GM21423 (cell line): Measurements from ENCODE around the gene ZMYM4.
"Not testable (repeated sequence)": the region's sequence is repeated elsewhere in the genome, so short reads cannot be mapped to it uniquely, and the experiment has no call there.

Experiments used
- ATAC-seq: cut with Tn5 transposase; IDR thresholded peaks from one replicate; pipeline ENCODE4 v1.9.1; 2021; ENCODE audit warnings: mild to moderate bottlenecking, moderate library complexity; ENCODE audit not compliant: unreplicated experiment

The ZMYM4 gene

GRCh38 chr1:35449334-35450008, 181.0 kb downstream of the ZMYM4 start:
- ATAC-seq, result no peak

DNA sequence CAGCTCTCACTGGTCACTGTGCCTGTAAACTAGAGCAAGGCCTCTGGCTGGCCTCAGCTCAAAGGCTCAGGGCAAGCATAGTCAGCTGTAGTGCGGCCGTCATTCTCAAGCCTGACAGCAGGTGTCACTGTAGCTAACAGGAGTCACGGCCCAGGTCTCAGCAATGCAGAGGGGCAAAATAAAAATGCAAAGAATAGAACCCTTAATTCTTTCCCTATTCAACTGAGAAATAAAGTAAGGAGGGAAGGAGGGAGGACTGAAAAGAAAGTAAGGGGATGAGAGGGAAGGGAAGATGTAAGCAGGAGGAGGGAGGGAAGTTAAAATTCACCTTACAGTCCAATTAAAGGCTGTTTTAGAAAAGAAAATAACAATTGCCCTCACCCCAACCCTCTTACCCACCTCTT, 182.6 kb downstream of the ZMYM4 start:
- no peak for ATAC-seq

DNA sequence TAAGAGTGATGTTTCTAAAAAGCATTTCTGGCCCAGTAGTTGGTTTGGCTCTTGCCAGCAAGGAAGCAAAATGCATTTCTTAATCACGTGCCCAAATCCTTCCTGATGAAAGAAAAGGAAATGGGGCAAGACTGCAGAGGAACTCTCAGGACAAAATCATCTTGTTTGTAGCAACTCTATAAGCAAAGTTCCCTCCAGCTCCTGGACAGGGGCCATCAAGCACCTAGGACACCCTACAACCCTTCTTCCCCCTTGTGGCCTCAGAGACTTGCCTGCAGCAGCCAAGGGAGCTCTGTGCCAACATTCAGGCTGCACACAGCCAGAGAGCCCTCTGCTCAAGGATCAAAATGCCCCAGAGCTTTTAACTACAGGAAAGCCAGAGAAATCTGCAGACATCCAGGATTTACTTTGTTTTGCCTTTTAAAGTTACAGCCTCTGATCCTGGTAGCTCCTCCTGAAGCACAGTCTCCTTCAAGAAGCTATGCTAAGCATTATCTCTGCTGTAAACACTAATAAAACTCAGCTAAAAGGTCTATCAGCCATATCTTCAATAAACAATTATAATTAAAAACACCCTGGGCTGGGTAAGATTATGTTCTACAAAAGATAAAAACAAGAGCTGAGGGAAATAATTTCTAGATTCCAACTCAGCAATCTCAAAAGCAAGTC, 183.7 kb downstream of the ZMYM4 start:
- ATAC-seq, result no peak

GRCh38 chr1:35453031-35453430, 184.5 kb downstream of the ZMYM4 start:
- ATAC-seq, result no peak

- ATAC-seq, result no peak
Measured at GRCh38 chr1:35454176-35454575, 185.7 kb downstream of the ZMYM4 start.

GRCh38 chr1:35454616-35455015, 186.1 kb downstream of the ZMYM4 start:
- ATAC-seq, result no peak

DNA sequence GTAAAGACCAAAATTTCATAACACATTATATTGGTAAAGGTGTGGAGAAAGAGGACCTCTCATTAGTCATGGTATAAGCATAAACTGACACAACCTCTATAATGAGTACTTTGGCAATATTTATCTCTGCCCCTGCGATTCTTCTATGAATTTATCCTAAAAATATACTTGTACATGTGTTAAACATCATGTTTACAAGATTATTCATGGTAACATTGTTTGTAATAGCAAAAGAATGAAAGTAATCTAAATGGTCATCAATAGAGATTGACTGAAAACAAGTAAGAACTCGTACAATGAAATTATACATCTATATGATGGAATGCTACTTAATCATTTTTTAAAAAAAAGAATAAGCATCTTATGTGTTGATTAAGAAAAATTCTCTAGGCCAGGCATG, 192.3 kb downstream of the ZMYM4 start:
- ATAC-seq, result no peak

DNA sequence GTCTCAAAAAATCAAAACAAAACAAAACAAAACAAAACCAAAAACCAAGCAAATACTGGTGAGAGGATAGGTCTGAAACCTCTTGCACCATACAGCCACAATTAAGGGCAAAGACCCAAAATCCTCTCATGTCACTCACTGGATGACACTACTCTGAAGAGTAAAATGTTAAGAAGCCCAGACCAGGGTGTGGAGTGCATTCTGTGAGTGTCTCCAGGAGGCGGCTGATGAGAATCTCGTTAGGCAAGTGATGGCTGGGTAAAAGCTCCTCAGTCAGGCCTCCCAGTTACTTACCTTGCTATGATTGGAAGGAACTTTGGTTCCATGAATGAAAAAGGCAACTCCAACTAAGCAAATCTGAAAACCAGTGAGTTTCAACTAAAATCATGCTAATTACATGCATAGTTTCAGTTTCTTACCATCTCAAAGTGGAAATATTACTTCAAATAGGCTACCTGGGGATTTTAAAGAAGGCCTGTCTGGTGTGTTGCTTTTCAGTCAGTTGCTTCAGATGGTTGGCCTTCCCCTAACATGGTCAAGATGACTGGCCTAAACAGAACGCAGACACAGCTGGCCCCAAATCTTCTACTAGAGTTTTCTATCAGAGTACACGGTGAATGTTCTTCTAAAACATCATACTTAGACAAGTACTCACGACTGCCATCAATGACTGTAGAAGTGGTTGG, 193.6 kb downstream of the ZMYM4 start:
- ATAC-seq, result no peak

DNA sequence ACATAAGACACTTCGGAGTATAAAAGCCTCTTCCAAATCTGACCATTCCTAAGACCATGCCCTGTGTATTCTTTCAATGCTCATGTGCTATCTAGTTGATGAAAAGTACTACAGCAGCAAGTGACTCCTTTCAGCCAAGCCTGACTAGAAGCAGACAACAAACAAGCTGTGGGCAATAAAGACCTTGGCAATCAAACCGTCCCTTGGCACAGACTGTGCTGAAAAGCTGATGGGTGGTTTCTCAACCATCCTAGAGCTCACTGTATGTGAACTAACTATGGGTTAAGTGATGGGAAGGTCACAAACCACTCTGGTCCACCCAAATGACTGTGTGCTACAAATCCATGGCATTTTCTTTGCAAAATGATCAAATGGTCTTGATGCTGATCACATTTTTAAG, 194.7 kb downstream of the ZMYM4 start:
- no peak for ATAC-seq

- not testable (repeated sequence) for ATAC-seq
Measured at GRCh38 chr1:35463749-35464148, 195.2 kb downstream of the ZMYM4 start.

DNA sequence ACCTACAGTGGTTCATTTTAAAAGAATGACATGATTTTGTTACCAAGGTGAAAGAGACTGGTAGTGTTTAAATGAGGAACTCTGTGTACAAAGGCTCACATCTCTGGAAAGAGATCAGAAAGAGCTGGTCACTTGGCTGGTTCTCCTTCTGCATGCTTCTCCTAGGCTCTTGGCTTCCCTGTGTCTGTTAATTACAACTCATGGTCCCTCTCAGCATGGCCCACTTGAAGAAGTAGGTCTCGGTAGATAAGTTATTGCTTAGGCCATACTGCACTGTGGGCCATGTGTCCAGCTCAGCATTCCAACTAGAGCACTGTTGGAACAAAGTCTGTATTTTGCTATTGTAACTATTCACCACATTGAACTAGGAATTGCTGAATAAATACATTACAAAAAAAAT, 197.6 kb downstream of the ZMYM4 start:
- ATAC-seq, result no peak

GRCh38 chr1:35470977-35471613, 202.6 kb downstream of the ZMYM4 start:
- no peak for ATAC-seq
